ENCODE results near the gene TRAP1. TPM values are rescaled to one million over a fixed set of nuclear protein-coding genes. Genes with fewer than 3 reads are reported as not detected.

TRAP1 gene
- polyA plus RNA-seq, 2 of the 4 experiments (the other 2 are of a cell fraction): 103 to 198 TPM

DNA sequence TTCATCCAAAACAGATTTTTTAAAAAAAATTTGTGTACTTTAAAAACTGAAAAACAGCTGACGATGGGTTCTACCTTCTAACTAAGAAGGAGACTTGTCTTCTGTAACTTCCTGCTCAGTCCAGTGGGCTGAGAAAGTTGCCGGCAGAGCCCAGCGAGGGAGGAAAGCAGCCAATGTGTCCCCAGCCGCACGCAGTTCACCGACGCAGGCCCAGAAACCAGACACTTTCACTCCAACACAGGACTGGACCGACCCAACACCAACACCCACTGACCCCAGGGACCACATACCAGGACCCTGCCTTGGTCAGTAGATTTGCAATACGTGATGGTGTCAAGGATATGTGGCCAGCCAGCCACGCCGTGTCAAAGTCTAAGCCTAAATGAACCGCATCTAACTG lies 25.6 kb downstream of the TRAP1 start:
- no peak for ATAC-seq
- POLR2A ChIA-PET: interaction anchor here (1.0 kb wide), 1 partner anchor 26 kb away, joined by 4 read pairs; the partner anchor contains the start of gene TRAP1

DNA sequence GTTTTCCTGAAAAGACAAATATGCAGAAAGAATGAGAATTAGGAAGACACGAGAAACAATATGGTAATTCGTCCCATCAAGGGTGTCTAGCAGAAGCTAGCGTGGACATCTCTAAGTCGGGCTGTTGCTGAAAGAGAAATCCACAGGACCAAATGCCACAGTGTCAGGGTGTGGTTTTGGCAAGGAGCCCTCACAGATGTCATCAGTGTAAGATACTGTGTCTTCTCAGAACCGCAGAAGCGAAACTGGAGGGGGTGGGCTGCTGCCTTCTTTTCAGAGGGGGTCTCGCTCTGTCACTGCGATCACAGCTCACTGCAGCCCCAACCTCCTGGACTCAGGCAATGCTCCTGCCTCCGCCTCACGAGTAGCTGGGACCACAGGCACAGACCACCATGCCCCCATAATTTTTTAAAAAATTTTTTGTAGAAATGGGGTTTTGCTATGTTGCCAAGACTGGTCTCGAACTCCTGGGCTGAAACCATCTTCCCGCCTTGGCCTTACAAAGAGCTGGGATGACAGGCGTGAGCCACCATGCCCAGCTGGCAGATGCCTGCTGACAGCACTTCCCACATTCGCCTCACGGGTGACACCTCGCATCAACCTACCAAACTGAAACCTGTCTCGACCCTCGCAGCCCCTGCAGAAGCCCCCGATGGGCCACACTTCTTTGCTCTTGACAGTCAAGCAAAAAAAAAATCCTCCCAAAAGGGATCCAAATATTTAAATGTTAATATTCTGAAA lies 26.2 kb downstream of the TRAP1 start:
- POLR2A ChIA-PET: interaction anchor here (1.0 to 1.2 kb wide), 2 partner anchors 26 to 190 kb away, joined by 4 read pairs; partner anchors contain the start of gene TRAP1
- WGBS (ENCODE audit: missing lambda C conversion rate): 92% methylated on average over 19 of the region's 19 CpGs
- FAIRE-seq (no peak), DNase-seq (ENCODE audit: low read depth in 1 of 2, low spot score in 1 of 2) (peak in 1 of 2 experiments; percentile 19), ATAC-seq (peak in 1 of 2 experiments; percentile 29; a peak in 4 of 6 replicates)
- CTCF ChIA-PET: interaction anchor here (0.5 to 4.2 kb wide), 24 partner anchors 9 to 264 kb away, joined by 3 to 45 read pairs (median 4); partner anchors contain the start of gene TRAP1
- H3K4me3 ChIP-seq: no peak overlapping the region
- H3K4me2 ChIP-seq: peak overlapping the region; percentile 43; the same call in 1 of the 3 replicates
- H3K9me3 ChIP-seq: no peaks in the 10 kb centered on the region
- no peak overlapping the region for H3K27ac ChIP-seq
- H3K4me1 ChIP-seq: peaks cover 14% of the 10 kb centered on the region
- TF ChIP-seq, protein P1, sequence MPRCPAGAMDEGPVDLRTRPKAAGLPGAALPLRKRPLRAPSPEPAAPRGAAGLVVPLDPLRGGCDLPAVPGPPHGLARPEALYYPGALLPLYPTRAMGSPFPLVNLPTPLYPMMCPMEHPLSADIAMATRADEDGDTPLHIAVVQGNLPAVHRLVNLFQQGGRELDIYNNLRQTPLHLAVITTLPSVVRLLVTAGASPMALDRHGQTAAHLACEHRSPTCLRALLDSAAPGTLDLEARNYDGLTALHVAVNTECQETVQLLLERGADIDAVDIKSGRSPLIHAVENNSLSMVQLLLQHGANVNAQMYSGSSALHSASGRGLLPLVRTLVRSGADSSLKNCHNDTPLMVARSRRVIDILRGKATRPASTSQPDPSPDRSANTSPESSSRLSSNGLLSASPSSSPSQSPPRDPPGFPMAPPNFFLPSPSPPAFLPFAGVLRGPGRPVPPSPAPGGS (IDR thresholded peaks at IDR 0.05): no peak
- TF ChIP-seq, protein P2, sequence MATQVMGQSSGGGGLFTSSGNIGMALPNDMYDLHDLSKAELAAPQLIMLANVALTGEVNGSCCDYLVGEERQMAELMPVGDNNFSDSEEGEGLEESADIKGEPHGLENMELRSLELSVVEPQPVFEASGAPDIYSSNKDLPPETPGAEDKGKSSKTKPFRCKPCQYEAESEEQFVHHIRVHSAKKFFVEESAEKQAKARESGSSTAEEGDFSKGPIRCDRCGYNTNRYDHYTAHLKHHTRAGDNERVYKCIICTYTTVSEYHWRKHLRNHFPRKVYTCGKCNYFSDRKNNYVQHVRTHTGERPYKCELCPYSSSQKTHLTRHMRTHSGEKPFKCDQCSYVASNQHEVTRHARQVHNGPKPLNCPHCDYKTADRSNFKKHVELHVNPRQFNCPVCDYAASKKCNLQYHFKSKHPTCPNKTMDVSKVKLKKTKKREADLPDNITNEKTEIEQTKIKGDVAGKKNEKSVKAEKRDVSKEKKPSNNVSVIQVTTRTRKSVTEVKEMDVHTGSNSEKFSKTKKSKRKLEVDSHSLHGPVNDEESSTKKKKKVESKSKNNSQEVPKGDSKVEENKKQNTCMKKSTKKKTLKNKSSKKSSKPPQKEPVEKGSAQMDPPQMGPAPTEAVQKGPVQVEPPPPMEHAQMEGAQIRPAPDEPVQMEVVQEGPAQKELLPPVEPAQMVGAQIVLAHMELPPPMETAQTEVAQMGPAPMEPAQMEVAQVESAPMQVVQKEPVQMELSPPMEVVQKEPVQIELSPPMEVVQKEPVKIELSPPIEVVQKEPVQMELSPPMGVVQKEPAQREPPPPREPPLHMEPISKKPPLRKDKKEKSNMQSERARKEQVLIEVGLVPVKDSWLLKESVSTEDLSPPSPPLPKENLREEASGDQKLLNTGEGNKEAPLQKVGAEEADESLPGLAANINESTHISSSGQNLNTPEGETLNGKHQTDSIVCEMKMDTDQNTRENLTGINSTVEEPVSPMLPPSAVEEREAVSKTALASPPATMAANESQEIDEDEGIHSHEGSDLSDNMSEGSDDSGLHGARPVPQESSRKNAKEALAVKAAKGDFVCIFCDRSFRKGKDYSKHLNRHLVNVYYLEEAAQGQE (IDR thresholded peaks at IDR 0.05): no peak
- TF ChIP-seq EP300 (IDR thresholded peaks at IDR 0.05): no peak
- no peak for TF ChIP-seq GATA3 (IDR thresholded peaks at IDR 0.05; ENCODE audit: borderline replicate concordance)
- no peak for TF ChIP-seq PHF8 (IDR thresholded peaks at IDR 0.05; ENCODE audit: borderline replicate concordance, low read depth)
- no peak for TF ChIP-seq JUNB (IDR thresholded peaks at IDR 0.05)
- TF ChIP-seq CBX2 (IDR thresholded peaks at IDR 0.05; ENCODE audit: borderline replicate concordance, low read depth): no peak

More for the DNA sequence above, 25.6 kb downstream of the TRAP1 start:
- CTCF ChIA-PET: interaction anchor here (0.7 to 4.2 kb wide), 17 partner anchors 10 to 228 kb away, joined by 3 to 45 read pairs (median 4); partner anchors contain the start of gene TRAP1
- TF ChIP-seq HDAC2 (IDR thresholded peaks at IDR 0.05) (no peak), SREBF2 (IDR thresholded peaks at IDR 0.05) (no peak), RNF2 (IDR thresholded peaks at IDR 0.05; ENCODE audit: borderline replicate concordance, low read depth) (no peak), ZSCAN20 (CRISPR knock-in tag; IDR thresholded peaks at IDR 0.05) (no peak), CBX8 (IDR thresholded peaks at IDR 0.05) (no peak), POLR2AphosphoS2 (conservative IDR thresholded peaks at IDR 0.05; ENCODE audit: low read length) (no peak), KDM1A (IDR thresholded peaks at IDR 0.05; ENCODE audit: low read depth) (no peak), NPAS2 (CRISPR knock-in tag; IDR thresholded peaks at IDR 0.05; ENCODE audit: borderline replicate concordance) (no peak), HEYL (CRISPR knock-in tag; IDR thresholded peaks at IDR 0.05) (no peak), NFE2L2 (conservative IDR thresholded peaks at IDR 0.05; ENCODE audit: low read length) (no peak), CHD2 (IDR thresholded peaks at IDR 0.05; ENCODE audit: low read length, partially characterized antibody) (no peak), HOXB5 (CRISPR knock-in tag; IDR thresholded peaks at IDR 0.05) (no peak), ESRRA (IDR thresholded peaks at IDR 0.05; ENCODE audit: borderline replicate concordance, low read length) (no peak), NR3C1 (IDR thresholded peaks at IDR 0.05) (no peak)
- TF ChIP-seq, protein P3, sequence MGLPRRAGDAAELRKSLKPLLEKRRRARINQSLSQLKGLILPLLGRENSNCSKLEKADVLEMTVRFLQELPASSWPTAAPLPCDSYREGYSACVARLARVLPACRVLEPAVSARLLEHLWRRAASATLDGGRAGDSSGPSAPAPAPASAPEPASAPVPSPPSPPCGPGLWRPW (IDR thresholded peaks at IDR 0.05): no peak
- TF ChIP-seq, protein P4, sequence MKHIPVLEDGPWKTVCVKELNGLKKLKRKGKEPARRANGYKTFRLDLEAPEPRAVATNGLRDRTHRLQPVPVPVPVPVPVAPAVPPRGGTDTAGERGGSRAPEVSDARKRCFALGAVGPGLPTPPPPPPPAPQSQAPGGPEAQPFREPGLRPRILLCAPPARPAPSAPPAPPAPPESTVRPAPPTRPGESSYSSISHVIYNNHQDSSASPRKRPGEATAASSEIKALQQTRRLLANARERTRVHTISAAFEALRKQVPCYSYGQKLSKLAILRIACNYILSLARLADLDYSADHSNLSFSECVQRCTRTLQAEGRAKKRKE (CRISPR knock-in tag; IDR thresholded peaks at IDR 0.05; ENCODE audit: low read depth): no peak
- TF ChIP-seq, protein P5, sequence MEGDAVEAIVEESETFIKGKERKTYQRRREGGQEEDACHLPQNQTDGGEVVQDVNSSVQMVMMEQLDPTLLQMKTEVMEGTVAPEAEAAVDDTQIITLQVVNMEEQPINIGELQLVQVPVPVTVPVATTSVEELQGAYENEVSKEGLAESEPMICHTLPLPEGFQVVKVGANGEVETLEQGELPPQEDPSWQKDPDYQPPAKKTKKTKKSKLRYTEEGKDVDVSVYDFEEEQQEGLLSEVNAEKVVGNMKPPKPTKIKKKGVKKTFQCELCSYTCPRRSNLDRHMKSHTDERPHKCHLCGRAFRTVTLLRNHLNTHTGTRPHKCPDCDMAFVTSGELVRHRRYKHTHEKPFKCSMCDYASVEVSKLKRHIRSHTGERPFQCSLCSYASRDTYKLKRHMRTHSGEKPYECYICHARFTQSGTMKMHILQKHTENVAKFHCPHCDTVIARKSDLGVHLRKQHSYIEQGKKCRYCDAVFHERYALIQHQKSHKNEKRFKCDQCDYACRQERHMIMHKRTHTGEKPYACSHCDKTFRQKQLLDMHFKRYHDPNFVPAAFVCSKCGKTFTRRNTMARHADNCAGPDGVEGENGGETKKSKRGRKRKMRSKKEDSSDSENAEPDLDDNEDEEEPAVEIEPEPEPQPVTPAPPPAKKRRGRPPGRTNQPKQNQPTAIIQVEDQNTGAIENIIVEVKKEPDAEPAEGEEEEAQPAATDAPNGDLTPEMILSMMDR (IDR thresholded peaks at IDR 0.05): no peak
- TF ChIP-seq, protein P6, sequence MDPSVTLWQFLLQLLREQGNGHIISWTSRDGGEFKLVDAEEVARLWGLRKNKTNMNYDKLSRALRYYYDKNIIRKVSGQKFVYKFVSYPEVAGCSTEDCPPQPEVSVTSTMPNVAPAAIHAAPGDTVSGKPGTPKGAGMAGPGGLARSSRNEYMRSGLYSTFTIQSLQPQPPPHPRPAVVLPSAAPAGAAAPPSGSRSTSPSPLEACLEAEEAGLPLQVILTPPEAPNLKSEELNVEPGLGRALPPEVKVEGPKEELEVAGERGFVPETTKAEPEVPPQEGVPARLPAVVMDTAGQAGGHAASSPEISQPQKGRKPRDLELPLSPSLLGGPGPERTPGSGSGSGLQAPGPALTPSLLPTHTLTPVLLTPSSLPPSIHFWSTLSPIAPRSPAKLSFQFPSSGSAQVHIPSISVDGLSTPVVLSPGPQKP (IDR thresholded peaks at IDR 0.05; ENCODE audit: low read depth, low read length): no peak
- TF ChIP-seq, protein P2 (IDR thresholded peaks at IDR 0.05): no peak
- no peak overlapping the region for H3K4me3 ChIP-seq
- no peak overlapping the region for H3K27ac ChIP-seq
- DNase-seq (ENCODE audit: low read depth in 1 of 2, low spot score in 1 of 2): no peak
- H3K9me3 ChIP-seq: no peaks in the 10 kb centered on the region
- H3K4me1 ChIP-seq: peaks cover 20% of the 10 kb centered on the region
- WGBS (ENCODE audit: missing lambda C conversion rate): 93% methylated on average over 12 of the region's 12 CpGs
- no peak for FAIRE-seq
- no peak overlapping the region for H3K4me2 ChIP-seq

Data from A549 (cell line).